Osteocyte (in vitro differentiated cells): ENCODE results near the gene DCUN1D5. TPM values are rescaled to one million over a fixed set of nuclear protein-coding genes. Genes with fewer than 3 reads are reported as not detected.

Source experiments
- DNase-seq: peaks from one replicate; pipeline ENCODE4 v3.0.0; 2021; ENCODE audit warnings: mixed read lengths; ENCODE audit not compliant: unreplicated experiment; ENCODE audit errors: extremely low spot score
- H3K27ac Mint-ChIP-seq: one replicate; pipeline ENCODE4 v1.8.0; 2021; ENCODE audit warnings: mild to moderate bottlenecking, mixed read lengths; ENCODE audit not compliant: unreplicated experiment
- H3K27me3 Mint-ChIP-seq: one replicate; pipeline ENCODE4 v1.8.0; 2021; ENCODE audit warnings: mixed read lengths; ENCODE audit not compliant: unreplicated experiment
- H3K36me3 Mint-ChIP-seq: one replicate; pipeline ENCODE4 v1.8.0; 2021; ENCODE audit warnings: mixed read lengths; ENCODE audit not compliant: unreplicated experiment
- H3K4me1 Mint-ChIP-seq: one replicate; pipeline ENCODE4 v1.8.0; 2021; ENCODE audit warnings: mixed read lengths; ENCODE audit not compliant: unreplicated experiment
- H3K4me3 Mint-ChIP-seq: one replicate; pipeline ENCODE4 v1.8.0; 2021; ENCODE audit warnings: mild to moderate bottlenecking, moderate library complexity, mixed read lengths; ENCODE audit not compliant: unreplicated experiment
- H3K9me3 Mint-ChIP-seq: one replicate; pipeline ENCODE4 v1.8.0; 2021; ENCODE audit warnings: mixed read lengths; ENCODE audit not compliant: unreplicated experiment
- long read RNA-seq: library from polyadenylated mRNA; unstranded; transcript quantifications from one replicate; pipeline ENCODE4 v2.0.0, GENCODE V29; 2021
- total RNA-seq: library from RNA; stranded (reverse); gene quantifications from 2 replicates; pipeline ENCODE4 v1.2.1, GENCODE V29; 2021
- TF ChIP-seq, protein P1 (sequence below): fragments of 200-600 bp; sonication (generic); IDR thresholded peaks from 2 replicates; pipeline ENCODE4 v1.5.0; 2021; ENCODE audit warnings: antibody characterized with exemption, mild to moderate bottlenecking, moderate library complexity

DCUN1D5 gene
- total RNA-seq, result 28.7 and 29.1 TPM in 2 replicates
- long read RNA-seq, transcript DCUN1D5-207 (8 exons, 1,310 nt), result minor isoform, 7 of 122 reads
- long read RNA-seq, transcript DCUN1D5-201 (8 exons, 1,337 nt), result major isoform, 85 of 122 reads
- long read RNA-seq, partial matches to known transcripts, result 0 of 122 reads
- long read RNA-seq, other reads (novel, unspliced or antisense), result 28 of 122 reads

DNA sequence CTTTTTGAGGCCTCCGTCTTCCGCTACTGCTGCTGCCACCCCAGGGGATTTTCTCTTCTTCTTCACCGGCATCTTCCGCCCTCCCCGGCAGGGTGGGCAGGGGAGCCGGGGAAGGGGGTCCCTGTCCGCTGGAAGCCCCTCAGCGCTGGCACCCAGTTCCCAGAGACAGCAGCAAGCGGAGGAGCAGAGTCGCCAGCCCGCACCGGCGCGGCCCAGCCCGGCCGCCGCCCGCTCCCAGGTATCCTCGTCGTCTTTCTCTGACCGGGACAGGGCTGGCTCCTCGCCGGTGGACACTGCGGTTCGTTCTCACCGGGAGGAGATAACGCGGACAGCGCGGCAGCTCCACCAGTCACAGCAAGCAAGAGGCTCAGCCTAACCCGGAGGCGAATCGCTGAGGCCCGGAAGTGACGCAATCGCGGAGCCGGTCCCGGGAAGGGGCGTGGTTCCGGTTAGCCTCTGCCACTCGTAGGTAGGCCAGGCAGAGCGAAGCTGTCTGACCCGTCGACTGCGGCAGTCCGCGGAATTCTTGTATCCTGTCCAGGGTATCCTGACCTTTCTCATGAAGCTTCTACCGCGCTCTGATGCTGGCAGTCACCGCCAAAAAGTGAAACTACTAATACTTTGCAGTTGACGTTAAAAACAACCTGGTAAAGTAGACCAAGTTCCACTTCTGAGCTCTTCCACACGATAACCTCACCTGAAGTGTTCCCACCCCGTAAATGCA lies at the start of gene DCUN1D5:
Gene DCUN1D5 (minus strand): TSS at position 360 of the 724 bp plus-strand sequence. CDS start 288 bp downstream, at position 72.
- H3K27ac Mint-ChIP-seq, result peak within 1 kb of the TSS; percentile 94
- peak within 1 kb of the TSS; percentile 88 for H3K4me3 Mint-ChIP-seq
- H3K36me3 Mint-ChIP-seq, result peaks cover 11% of the 10 kb centered on the region
- TF ChIP-seq, protein P1, sequence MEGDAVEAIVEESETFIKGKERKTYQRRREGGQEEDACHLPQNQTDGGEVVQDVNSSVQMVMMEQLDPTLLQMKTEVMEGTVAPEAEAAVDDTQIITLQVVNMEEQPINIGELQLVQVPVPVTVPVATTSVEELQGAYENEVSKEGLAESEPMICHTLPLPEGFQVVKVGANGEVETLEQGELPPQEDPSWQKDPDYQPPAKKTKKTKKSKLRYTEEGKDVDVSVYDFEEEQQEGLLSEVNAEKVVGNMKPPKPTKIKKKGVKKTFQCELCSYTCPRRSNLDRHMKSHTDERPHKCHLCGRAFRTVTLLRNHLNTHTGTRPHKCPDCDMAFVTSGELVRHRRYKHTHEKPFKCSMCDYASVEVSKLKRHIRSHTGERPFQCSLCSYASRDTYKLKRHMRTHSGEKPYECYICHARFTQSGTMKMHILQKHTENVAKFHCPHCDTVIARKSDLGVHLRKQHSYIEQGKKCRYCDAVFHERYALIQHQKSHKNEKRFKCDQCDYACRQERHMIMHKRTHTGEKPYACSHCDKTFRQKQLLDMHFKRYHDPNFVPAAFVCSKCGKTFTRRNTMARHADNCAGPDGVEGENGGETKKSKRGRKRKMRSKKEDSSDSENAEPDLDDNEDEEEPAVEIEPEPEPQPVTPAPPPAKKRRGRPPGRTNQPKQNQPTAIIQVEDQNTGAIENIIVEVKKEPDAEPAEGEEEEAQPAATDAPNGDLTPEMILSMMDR, result no peak
- H3K27me3 Mint-ChIP-seq, result peaks cover 29% of the 10 kb centered on the region
- peak; percentile 98 for DNase-seq
- no peaks in the 10 kb centered on the region for H3K9me3 Mint-ChIP-seq
- peaks cover 30% of the 10 kb centered on the region for H3K4me1 Mint-ChIP-seq

DNA sequence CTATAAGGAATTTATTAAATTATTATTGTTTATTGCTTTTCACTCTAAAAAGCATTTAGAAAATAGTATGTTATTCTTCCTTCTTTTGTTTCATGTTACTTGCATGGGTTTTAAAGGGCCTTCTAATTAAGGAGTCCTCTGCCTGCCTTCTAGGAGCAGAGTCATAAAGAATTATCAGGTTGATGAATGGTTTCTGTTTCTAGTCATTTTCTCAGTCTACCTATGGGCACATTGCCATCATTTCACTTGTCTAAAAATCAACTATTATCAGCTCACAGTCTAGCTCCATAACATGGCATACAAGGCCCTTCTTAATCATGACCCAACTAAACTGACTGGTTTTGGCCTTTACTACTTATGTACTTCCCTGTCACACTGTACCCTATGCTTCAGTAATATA lies 33.5 kb upstream of the DCUN1D5 start:
- no peaks in the 10 kb centered on the region for H3K9me3 Mint-ChIP-seq
- TF ChIP-seq, protein P1, result no peak
- no peaks in the 10 kb centered on the region for H3K27me3 Mint-ChIP-seq
- peaks cover 45% of the 10 kb centered on the region for H3K36me3 Mint-ChIP-seq
- H3K4me3 Mint-ChIP-seq, result no peak overlapping the region
- H3K4me1 Mint-ChIP-seq, result no peaks in the 10 kb centered on the region
- H3K27ac Mint-ChIP-seq, result no peak overlapping the region
- no peak for DNase-seq

DNA sequence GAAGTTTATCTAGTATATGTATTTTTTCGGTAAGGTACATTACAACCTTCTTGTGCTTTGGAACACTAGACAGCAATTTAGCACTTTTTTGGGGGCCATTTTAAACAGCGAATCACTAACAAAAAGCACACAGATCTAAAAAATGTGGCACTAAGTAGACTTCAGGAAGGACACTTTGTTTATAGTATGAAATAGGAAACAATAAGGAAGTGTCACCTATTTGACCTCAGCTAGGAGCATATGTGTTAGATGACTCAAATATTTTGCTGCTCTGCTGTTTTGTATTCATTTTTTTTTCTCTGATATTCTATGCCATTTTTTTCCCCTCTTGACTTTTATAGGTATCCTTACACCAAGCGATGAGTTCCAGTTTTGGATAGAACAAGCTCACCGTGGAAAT lies 22.9 kb upstream of the DCUN1D5 start:
- H3K27ac Mint-ChIP-seq, result no peak overlapping the region
- TF ChIP-seq, protein P1, result no peak
- H3K36me3 Mint-ChIP-seq, result peaks cover 27% of the 10 kb centered on the region
- H3K4me3 Mint-ChIP-seq, result no peak overlapping the region
- H3K27me3 Mint-ChIP-seq, result no peaks in the 10 kb centered on the region
- peaks cover 25% of the 10 kb centered on the region for H3K4me1 Mint-ChIP-seq
- H3K9me3 Mint-ChIP-seq, result no peaks in the 10 kb centered on the region
- DNase-seq, result no peak

DNA sequence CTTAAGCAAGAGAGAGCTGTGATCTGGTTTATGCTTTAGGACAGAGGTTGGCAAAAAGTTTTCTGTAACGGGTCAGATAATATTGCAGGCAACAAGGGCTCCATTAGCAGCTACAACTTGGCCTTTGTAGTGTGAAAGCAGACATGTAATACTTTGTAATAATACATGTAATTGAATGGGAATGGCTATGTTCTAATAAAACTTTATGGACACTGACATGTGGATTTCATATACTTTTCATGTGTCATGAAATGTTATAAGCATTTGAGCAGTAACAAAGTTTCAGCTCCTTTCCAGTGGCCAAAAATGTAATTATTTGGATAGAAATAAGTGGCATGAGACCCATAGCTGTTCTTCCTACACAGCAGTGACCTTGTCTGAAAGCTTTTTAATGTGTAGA lies 20.4 kb upstream of the DCUN1D5 start:
- no peak overlapping the region for H3K27ac Mint-ChIP-seq
- no peaks in the 10 kb centered on the region for H3K9me3 Mint-ChIP-seq
- peaks cover 26% of the 10 kb centered on the region for H3K4me1 Mint-ChIP-seq
- TF ChIP-seq, protein P1, result no peak
- peaks cover 21% of the 10 kb centered on the region for H3K36me3 Mint-ChIP-seq
- H3K27me3 Mint-ChIP-seq, result peaks cover 2% of the 10 kb centered on the region
- H3K4me3 Mint-ChIP-seq, result no peak overlapping the region
- no peak for DNase-seq

DNA sequence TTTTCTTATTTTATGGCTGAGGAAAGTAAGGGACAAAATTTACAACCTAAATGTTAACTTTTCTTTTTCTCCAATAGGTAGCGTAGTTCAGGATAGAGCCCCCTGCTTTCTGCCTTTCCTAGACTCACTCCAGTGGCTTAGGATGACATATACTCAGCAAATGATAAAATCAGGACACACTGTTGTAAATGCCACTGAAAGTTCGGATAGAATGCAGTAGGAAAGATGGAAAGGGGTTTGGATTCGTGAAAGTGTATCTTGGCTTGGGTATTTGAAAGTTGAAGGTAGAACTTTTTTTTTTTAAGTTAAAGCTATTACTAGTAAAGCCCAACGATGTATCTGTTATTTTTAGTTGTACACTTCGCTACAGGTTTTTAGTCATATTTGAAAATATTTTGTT lies 19.4 kb upstream of the DCUN1D5 start:
- H3K9me3 Mint-ChIP-seq, result no peaks in the 10 kb centered on the region
- TF ChIP-seq, protein P1, result no peak
- peaks cover 26% of the 10 kb centered on the region for H3K4me1 Mint-ChIP-seq
- H3K4me3 Mint-ChIP-seq, result no peak overlapping the region
- no peak overlapping the region for H3K27ac Mint-ChIP-seq
- no peak for DNase-seq
- H3K27me3 Mint-ChIP-seq, result peaks cover 7% of the 10 kb centered on the region
- peaks cover 21% of the 10 kb centered on the region for H3K36me3 Mint-ChIP-seq
